Measurements from ENCODE around the gene CACNB4.
"Not testable (repeated sequence)": the region's sequence is repeated elsewhere in the genome, so short reads cannot be mapped to it uniquely, and the experiment has no call there.

CACNB4 gene

GRCh38 chr2:152024477-152024876 is 74.4 kb downstream of the CACNB4 start:
- DNase-seq (ENCODE audit: low read depth in 2 of 2, low spot score in 1 of 2), result no peak

GRCh38 chr2:152022090-152022489 is 76.8 kb downstream of the CACNB4 start:
- no peak for DNase-seq (ENCODE audit: low read depth in 2 of 2, low spot score in 1 of 2)

GRCh38 chr2:152021001-152021400 is 77.8 kb downstream of the CACNB4 start:
- not testable (repeated sequence) for DNase-seq (ENCODE audit: low read depth in 2 of 2, low spot score in 1 of 2)

- no peak for DNase-seq (ENCODE audit: low read depth in 2 of 2, low spot score in 1 of 2)
These were observed 79.1 kb downstream of the CACNB4 start for GRCh38 chr2:152019732-152020131.

- no peak for DNase-seq (ENCODE audit: low read depth in 2 of 2, low spot score in 1 of 2)
These were observed 82.4 kb downstream of the CACNB4 start for GRCh38 chr2:152016181-152017120.

GRCh38 chr2:152015552-152015951 is 83.3 kb downstream of the CACNB4 start:
- DNase-seq (ENCODE audit: low read depth in 2 of 2, low spot score in 1 of 2), result no peak

GRCh38 chr2:152012697-152013096 is 86.1 kb downstream of the CACNB4 start:
- no peak for DNase-seq (ENCODE audit: low read depth in 2 of 2, low spot score in 1 of 2)

GRCh38 chr2:152011724-152012123 is 87.1 kb downstream of the CACNB4 start:
- DNase-seq (ENCODE audit: low read depth in 2 of 2, low spot score in 1 of 2), result no peak

GRCh38 chr2:152005607-152006006 is 93.2 kb downstream of the CACNB4 start:
- DNase-seq (ENCODE audit: low read depth in 2 of 2, low spot score in 1 of 2), result no peak

- DNase-seq (ENCODE audit: low read depth in 2 of 2, low spot score in 1 of 2), result not testable (repeated sequence)
These were observed 95.6 kb downstream of the CACNB4 start for GRCh38 chr2:152003283-152003682.

GRCh38 chr2:151999053-151999452 is 99.8 kb downstream of the CACNB4 start:
- DNase-seq (ENCODE audit: low read depth in 2 of 2, low spot score in 1 of 2), result peak in 1 of 2 donors; percentile 2

- no peak for DNase-seq (ENCODE audit: low read depth in 2 of 2, low spot score in 1 of 2)
These were observed 102.4 kb downstream of the CACNB4 start for GRCh38 chr2:151996243-151997003.

GRCh38 chr2:151995161-151995557 is 103.7 kb downstream of the CACNB4 start:
- DNase-seq (ENCODE audit: low read depth in 2 of 2, low spot score in 1 of 2), result no peak

GRCh38 chr2:151994178-151994577 is 104.7 kb downstream of the CACNB4 start:
- not testable (repeated sequence) for DNase-seq (ENCODE audit: low read depth in 2 of 2, low spot score in 1 of 2)

GRCh38 chr2:151991010-151991409 is 107.8 kb downstream of the CACNB4 start:
- no peak for DNase-seq (ENCODE audit: low read depth in 2 of 2, low spot score in 1 of 2)

- DNase-seq (ENCODE audit: low read depth in 2 of 2, low spot score in 1 of 2), result no peak
These were observed 109.5 kb downstream of the CACNB4 start for GRCh38 chr2:151989378-151989777.

GRCh38 chr2:151987484-151987883 is 111.4 kb downstream of the CACNB4 start:
- no peak for DNase-seq (ENCODE audit: low read depth in 2 of 2, low spot score in 1 of 2)

- no peak for DNase-seq (ENCODE audit: low read depth in 2 of 2, low spot score in 1 of 2)
These were observed 114.3 kb downstream of the CACNB4 start for GRCh38 chr2:151984424-151985083.

GRCh38 chr2:151983221-151983620 is 115.6 kb downstream of the CACNB4 start:
- DNase-seq (ENCODE audit: low read depth in 2 of 2, low spot score in 1 of 2), result no peak

- DNase-seq (ENCODE audit: low read depth in 2 of 2, low spot score in 1 of 2), result no peak
These were observed 117.0 kb downstream of the CACNB4 start for GRCh38 chr2:151981886-151982285.

GRCh38 chr2:151979694-151980093 is 119.2 kb downstream of the CACNB4 start:
- no peak for DNase-seq (ENCODE audit: low read depth in 2 of 2, low spot score in 1 of 2)

- no peak for DNase-seq (ENCODE audit: low read depth in 2 of 2, low spot score in 1 of 2)
These were observed 120.1 kb downstream of the CACNB4 start for GRCh38 chr2:151978709-151979108.
